Measurements from ENCODE around the gene OLIG1. TPM values are rescaled to one million over a fixed set of nuclear protein-coding genes. Genes with fewer than 3 reads are reported as not detected.

The OLIG1 gene
- total RNA-seq, 2 donors from 2014 or later = 0.48 TPM; not detected in 1

GRCh38 chr21:33075596-33076195, 5.8 kb downstream of the OLIG1 start:
- Histone ChIP-seq H3K4me3 (ENCODE audit: low read length) (no peak overlapping the region), H3K4me1 (ENCODE audit: control insufficient read depth, insufficient read depth, low read length) (peaks cover 16% of the 10 kb centered on the region), H3K36me3 (ENCODE audit: control insufficient read depth, insufficient read depth, low read length) (no peaks in the 10 kb centered on the region), H3K27me3 (ENCODE audit: control insufficient read depth, insufficient read depth, low read length, poor library complexity, severe bottlenecking) (peaks cover 44% of the 10 kb centered on the region), H3K9me3 (ENCODE audit: control insufficient read depth, low read length) (no peaks in the 10 kb centered on the region), H3K27ac (ENCODE audit: low read depth, low read length) (no peak overlapping the region), H3K9ac (ENCODE audit: extremely low read depth, low read length, poor library complexity, severe bottlenecking) (no peak overlapping the region)
- Mint-ChIP-seq H3K36me3 (ENCODE audit: low read depth) (no peaks in the 10 kb centered on the region), H3K27me3 (ENCODE audit: insufficient read depth) (peaks cover 57% of the 10 kb centered on the region), H3K9me3 (no peaks in the 10 kb centered on the region), H3K27ac (peak overlapping the region; percentile 23), H3K4me1 (peaks cover 46% of the 10 kb centered on the region), H3K4me3 (peak overlapping the region; percentile 34)
- peak; percentile 34 for TF ChIP-seq CTCF (conservative IDR thresholded peaks at IDR 0.05)
- 40 to 47% methylated on average over 9 to 11 of the region's 11 CpGs for WGBS, 2 experiments (ENCODE audit: insufficient coverage in 1 of 2, insufficient read length in 1 of 2)
- peak; percentile 83 for DNase-seq

GRCh38 chr21:33076600-33077329, 6.8 kb downstream of the OLIG1 start:
- Mint-ChIP-seq H3K27me3 (ENCODE audit: insufficient read depth) (peaks cover 48% of the 10 kb centered on the region), H3K27ac (peak overlapping the region; percentile 30), H3K36me3 (ENCODE audit: low read depth) (no peaks in the 10 kb centered on the region), H3K9me3 (no peaks in the 10 kb centered on the region), H3K4me1 (peaks cover 42% of the 10 kb centered on the region), H3K4me3 (no peak overlapping the region)
- H3K9ac ChIP-seq (ENCODE audit: extremely low read depth, low read length, poor library complexity, severe bottlenecking) = no peak overlapping the region
- peaks cover 16% of the 10 kb centered on the region for H3K4me1 ChIP-seq (ENCODE audit: control insufficient read depth, insufficient read depth, low read length)
- WGBS, 2 experiments (ENCODE audit: insufficient coverage in 1 of 2, insufficient read length in 1 of 2) = 70 to 86% methylated on average over 3 to 11 of the region's 11 CpGs
- H3K9me3 ChIP-seq (ENCODE audit: control insufficient read depth, low read length) = no peaks in the 10 kb centered on the region
- no peaks in the 10 kb centered on the region for H3K36me3 ChIP-seq (ENCODE audit: control insufficient read depth, insufficient read depth, low read length)
- no peak overlapping the region for H3K4me3 ChIP-seq (ENCODE audit: low read length)
- H3K27ac ChIP-seq (ENCODE audit: low read depth, low read length) = no peak overlapping the region
- peaks cover 34% of the 10 kb centered on the region for H3K27me3 ChIP-seq (ENCODE audit: control insufficient read depth, insufficient read depth, low read length, poor library complexity, severe bottlenecking)
- no peak for TF ChIP-seq CTCF (conservative IDR thresholded peaks at IDR 0.05)
- no peak for DNase-seq

- WGBS, 2 experiments (ENCODE audit: insufficient coverage in 1 of 2, insufficient read length in 1 of 2) = 78 to 81% methylated on average over 8 to 10 of the region's 10 CpGs
- H3K27me3 ChIP-seq (ENCODE audit: control insufficient read depth, insufficient read depth, low read length, poor library complexity, severe bottlenecking) = peaks cover 11% of the 10 kb centered on the region
- no peak overlapping the region for H3K9ac ChIP-seq (ENCODE audit: extremely low read depth, low read length, poor library complexity, severe bottlenecking)
Measured at GRCh38 chr21:33078907-33079582, 9.1 kb downstream of the OLIG1 start.

More at GRCh38 chr21:33078907-33079582, 9.1 kb downstream of the OLIG1 start:
- Histone ChIP-seq H3K4me3 (ENCODE audit: low read length) (no peak overlapping the region), H3K9me3 (ENCODE audit: control insufficient read depth, low read length) (no peaks in the 10 kb centered on the region), H3K4me1 (ENCODE audit: control insufficient read depth, insufficient read depth, low read length) (peaks cover 16% of the 10 kb centered on the region), H3K36me3 (ENCODE audit: control insufficient read depth, insufficient read depth, low read length) (no peaks in the 10 kb centered on the region), H3K27ac (ENCODE audit: low read depth, low read length) (no peak overlapping the region)
- TF ChIP-seq CTCF (conservative IDR thresholded peaks at IDR 0.05) = no peak
- Mint-ChIP-seq H3K27me3 (ENCODE audit: insufficient read depth) (peaks cover 25% of the 10 kb centered on the region), H3K4me1 (peaks cover 27% of the 10 kb centered on the region), H3K36me3 (ENCODE audit: low read depth) (no peaks in the 10 kb centered on the region), H3K4me3 (no peak overlapping the region), H3K27ac (no peak overlapping the region), H3K9me3 (no peaks in the 10 kb centered on the region)
- DNase-seq = no peak
